AG08395 (cell line): ENCODE results near the gene ITGB3.

ENCODE experiments used
- DNase-seq: peaks from one replicate; pipeline ENCODE4 v3.0.0; 2012; ENCODE audit warnings: mixed read lengths, low spot score

Gene ITGB3

GRCh38 chr17:47338026-47338425 lies 84.4 kb downstream of the ITGB3 start:
- no peak for DNase-seq

- no peak for DNase-seq
Observed at GRCh38 chr17:47352848-47353247, 99.2 kb downstream of the ITGB3 start.

GRCh38 chr17:47358652-47359051 lies 105.0 kb downstream of the ITGB3 start:
- no peak for DNase-seq
